HUES64 (cell line): ENCODE measurements around the gene GATA5.

Experiments
- H3K27ac ChIP-seq: 2 replicates; pipeline ENCODE4 v1.7.0; 2013; ENCODE audit warnings: low read depth, low read length, inconsistent platforms
- H3K27me3 ChIP-seq: 2 replicates; pipeline ENCODE4 v1.6.1; 2013; ENCODE audit warnings: mild to moderate bottlenecking, low read length; ENCODE audit not compliant: insufficient read depth
- H3K36me3 ChIP-seq: 2 replicates; pipeline ENCODE4 v1.6.1; 2013; ENCODE audit warnings: mild to moderate bottlenecking, low read length; ENCODE audit not compliant: insufficient read depth
- H3K4me1 ChIP-seq: 2 replicates; pipeline ENCODE4 v1.6.1; 2013; ENCODE audit warnings: mild to moderate bottlenecking, low read length, moderate library complexity; ENCODE audit not compliant: insufficient read depth
- H3K4me3 ChIP-seq: 2 replicates; pipeline ENCODE4 v1.5.1; 2013; ENCODE audit warnings: mild to moderate bottlenecking, low read length, moderate library complexity
- H3K9ac ChIP-seq: 2 replicates; pipeline ENCODE4 v1.6.1; 2013; ENCODE audit warnings: mild to moderate bottlenecking, low read depth, low read length
- H3K9me3 ChIP-seq: 2 replicates; pipeline ENCODE4 v1.6.1; 2013; ENCODE audit warnings: low read depth, low read length; ENCODE audit not compliant: insufficient read depth
- WGBS: fragments of 150-250, 120-280 bp; methylation state at CpG from one replicate; pipeline ENCODE4 v1.1.7; 2013; ENCODE audit warnings: missing lambda C conversion rate; 5-methylcytosine and 5-hydroxymethylcytosine counted together

Gene GATA5

DNA sequence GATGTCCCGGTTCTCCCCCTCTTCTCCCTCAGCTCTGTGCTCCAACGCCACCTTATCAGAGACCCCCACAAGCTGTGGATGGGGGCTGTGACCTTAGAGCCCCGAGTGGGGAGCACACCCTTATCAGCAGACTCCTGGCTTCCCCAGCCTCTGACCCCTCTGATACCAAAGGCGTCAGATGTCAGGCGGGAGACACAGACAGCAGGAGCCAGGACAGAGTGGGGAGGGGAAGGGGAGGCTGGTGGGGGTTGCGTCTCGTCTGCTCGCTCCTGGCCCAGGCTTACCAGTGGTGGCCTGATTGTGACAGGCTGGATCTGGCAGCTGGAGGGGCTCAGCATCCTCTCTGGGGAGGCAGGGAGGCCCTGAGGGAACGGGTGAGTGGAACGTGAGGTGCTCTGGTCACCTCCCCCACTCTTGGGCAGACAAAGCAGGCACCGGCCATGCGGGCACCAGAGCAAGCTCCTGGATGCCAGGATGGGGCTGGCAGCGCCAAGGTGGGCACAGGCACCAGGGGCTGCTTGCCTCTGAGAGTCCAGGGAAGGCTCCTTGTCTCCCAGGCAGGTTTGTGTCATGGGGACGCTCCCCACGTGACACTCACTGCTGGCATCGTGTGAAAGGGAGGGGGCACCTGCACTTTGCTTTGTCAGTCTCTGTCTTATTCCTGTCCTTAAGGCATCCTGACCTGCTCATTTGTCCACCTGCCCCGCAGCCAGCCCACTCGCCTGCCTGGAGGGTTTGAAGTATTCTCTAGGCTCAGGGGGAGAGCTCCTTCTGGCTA is 27.8 kb upstream of the GATA5 start:
- H3K4me3 ChIP-seq, result no peak overlapping the region
- H3K9me3 ChIP-seq, result no peaks in the 10 kb centered on the region
- H3K9ac ChIP-seq, result no peak overlapping the region
- no peaks in the 10 kb centered on the region for H3K36me3 ChIP-seq
- no peaks in the 10 kb centered on the region for H3K4me1 ChIP-seq
- 74% methylated on average over 18 of the region's 18 CpGs for WGBS
- H3K27me3 ChIP-seq, result no peaks in the 10 kb centered on the region
- no peak overlapping the region for H3K27ac ChIP-seq

DNA sequence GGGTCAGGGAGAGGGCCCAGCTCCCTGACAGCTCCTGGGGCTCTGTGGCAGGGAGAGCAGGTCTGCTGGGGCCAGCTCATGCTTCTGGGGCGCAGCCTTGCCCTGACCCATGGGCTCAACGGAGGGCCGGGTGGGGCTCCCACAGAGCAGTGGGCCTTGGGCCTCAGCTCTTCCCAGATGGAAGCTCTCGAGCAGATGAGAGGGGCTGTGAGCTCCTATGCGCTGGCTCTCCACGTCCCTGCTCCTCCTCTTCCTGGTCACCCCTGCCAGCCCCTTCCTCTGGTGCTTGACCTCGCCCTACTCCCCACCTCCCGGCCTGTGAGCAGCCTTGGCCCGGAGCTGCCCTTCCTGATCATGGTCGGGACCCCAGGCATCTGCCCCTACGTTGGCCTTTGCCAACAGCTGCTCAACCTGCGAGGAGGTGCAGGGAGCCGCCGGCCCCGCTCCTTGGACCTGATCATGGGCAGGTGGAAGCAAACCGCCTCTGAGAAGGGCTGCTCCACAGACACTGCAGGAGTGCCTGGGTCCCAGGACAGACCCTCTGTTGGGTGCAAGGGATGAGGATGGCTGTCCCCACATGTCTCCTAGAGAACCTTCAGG is 26.8 kb upstream of the GATA5 start:
- H3K4me3 ChIP-seq, result no peak overlapping the region
- H3K4me1 ChIP-seq, result no peaks in the 10 kb centered on the region
- no peak overlapping the region for H3K9ac ChIP-seq
- no peaks in the 10 kb centered on the region for H3K9me3 ChIP-seq
- WGBS, result 91% methylated on average over 16 of the region's 16 CpGs
- H3K36me3 ChIP-seq, result no peaks in the 10 kb centered on the region
- no peaks in the 10 kb centered on the region for H3K27me3 ChIP-seq
- H3K27ac ChIP-seq, result no peak overlapping the region

DNA sequence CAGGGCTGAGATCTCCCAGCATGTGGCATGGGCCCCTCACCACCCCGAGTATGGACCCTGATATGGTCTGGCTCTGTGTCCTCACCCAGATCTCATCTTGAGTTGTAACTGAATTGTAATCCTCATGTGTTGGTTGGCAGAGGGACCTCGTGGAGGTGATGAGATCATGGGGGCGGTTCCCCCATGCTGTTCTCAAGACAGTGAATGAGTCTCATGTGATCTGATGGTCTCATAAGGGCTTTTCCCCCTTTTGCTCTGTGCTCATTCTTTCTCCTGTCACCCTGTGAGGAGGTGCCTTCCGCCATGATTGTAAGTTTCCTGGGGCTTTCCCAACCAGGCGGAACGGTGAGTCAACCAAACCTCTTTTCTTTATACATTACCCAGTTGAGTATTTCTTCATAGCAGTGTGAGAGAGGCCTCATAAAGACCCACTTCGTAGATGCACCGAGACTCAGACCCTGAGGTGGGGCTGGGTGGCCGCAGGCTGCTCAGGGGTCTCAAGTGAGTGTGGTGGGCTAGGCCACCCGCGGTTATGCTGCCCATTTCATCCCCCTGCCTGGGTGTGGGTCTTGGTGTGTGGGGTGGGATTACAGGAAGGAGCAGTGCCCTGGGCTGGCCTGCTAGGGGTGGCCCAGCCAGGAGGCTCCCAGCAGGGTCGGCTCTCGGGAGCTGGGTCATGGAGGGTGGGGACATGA is 26.2 kb upstream of the GATA5 start:
- H3K4me1 ChIP-seq, result no peaks in the 10 kb centered on the region
- H3K9ac ChIP-seq, result no peak overlapping the region
- no peaks in the 10 kb centered on the region for H3K36me3 ChIP-seq
- H3K27ac ChIP-seq, result no peak overlapping the region
- no peak overlapping the region for H3K4me3 ChIP-seq
- H3K9me3 ChIP-seq, result no peaks in the 10 kb centered on the region
- H3K27me3 ChIP-seq, result no peaks in the 10 kb centered on the region
- 93% methylated on average over 12 of the region's 13 CpGs for WGBS

DNA sequence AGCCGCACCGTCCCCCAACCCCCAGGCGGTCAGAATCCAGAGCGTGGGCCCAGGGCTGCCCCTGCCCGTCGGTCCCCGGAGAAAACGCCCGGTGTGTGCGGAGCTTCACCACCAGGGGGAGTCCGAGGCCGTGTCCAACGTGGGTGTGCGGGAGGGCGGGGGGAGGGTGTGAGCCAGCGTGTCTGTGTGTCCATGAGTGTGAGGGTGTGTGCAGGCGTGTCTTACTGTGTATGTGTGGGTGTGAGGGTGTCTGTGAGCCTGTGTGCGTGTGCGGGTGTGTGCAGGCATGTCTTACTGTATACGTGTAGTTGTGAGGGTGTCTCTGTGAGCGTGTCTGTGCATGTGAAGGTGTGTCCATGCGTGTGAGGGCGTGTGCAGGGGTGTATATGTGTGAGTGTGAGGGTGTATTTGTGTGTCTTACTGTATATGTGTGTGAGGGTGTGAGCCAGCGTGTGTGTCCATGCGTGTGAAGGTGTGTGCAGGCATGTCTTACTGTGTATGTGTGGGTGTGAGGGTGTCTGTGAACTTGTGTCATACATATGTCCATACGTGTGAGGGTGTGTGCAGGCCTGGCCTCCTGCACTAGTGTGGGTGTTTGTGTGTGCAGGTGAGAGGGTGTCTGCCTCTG is 24.6 kb upstream of the GATA5 start:
- H3K9ac ChIP-seq, result no peak overlapping the region
- peaks cover 3% of the 10 kb centered on the region; the same call in 1 of the 2 replicates for H3K27me3 ChIP-seq
- H3K4me1 ChIP-seq, result no peaks in the 10 kb centered on the region
- WGBS, result 36% methylated on average over 26 of the region's 26 CpGs
- H3K4me3 ChIP-seq, result no peak overlapping the region
- no peaks in the 10 kb centered on the region for H3K9me3 ChIP-seq
- H3K27ac ChIP-seq, result no peak overlapping the region
- no peaks in the 10 kb centered on the region for H3K36me3 ChIP-seq

DNA sequence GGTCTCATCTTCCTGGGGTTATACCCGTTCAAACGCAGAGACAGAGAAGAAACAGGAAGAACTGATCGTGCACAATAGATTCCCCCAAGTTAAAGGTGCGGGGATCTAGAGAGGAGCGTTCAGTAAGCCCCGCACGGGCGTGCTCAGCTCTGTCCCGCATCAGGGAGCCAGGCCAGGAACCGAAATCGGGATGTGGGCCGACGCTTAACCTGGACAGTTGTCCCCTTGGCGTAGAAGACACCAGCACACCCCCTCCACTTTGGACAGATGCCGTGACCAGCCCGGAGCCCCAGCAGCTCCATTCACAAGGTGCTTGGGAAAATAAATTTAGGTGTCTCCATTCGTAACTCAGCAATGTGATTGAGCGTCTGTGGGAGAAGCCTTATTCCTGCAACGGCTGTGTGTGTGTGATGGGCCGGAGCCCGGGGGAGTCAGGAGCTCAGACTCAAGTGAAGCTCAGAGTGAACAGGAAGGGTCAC is 24.0 kb upstream of the GATA5 start:
- Histone ChIP-seq H3K27me3 (peaks cover 3% of the 10 kb centered on the region; the same call in 1 of the 2 replicates), H3K9ac (no peak overlapping the region), H3K4me1 (no peaks in the 10 kb centered on the region), H3K36me3 (no peaks in the 10 kb centered on the region), H3K27ac (no peak overlapping the region), H3K9me3 (no peaks in the 10 kb centered on the region), H3K4me3 (no peak overlapping the region)
- 76% methylated on average over 21 of the region's 21 CpGs for WGBS

DNA sequence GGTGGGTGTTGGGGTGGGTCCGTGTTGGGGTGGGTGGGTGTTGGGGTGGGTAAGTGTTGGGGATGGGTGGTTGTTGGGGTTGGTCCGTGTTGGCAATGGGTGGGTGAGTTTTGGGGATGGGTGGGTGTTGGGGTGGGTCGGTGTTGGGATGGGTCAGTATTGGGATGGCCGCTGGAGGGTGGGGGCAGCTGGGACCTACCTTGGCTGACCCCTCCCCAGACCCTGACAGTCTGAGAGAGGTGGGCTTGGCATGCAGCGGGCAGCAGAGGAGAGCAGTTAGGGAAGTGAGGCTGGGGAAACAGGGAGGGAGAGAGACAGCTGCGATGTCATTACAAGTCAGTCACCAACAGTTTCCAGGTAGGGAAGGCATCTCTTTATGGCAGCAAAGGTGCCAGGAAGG is 23.1 kb upstream of the GATA5 start:
- no peak overlapping the region for H3K9ac ChIP-seq
- H3K27ac ChIP-seq, result no peak overlapping the region
- no peak overlapping the region for H3K4me3 ChIP-seq
- no peaks in the 10 kb centered on the region for H3K36me3 ChIP-seq
- peaks cover 3% of the 10 kb centered on the region; the same call in 1 of the 2 replicates for H3K27me3 ChIP-seq
- 94% methylated on average over 6 of the region's 6 CpGs for WGBS
- no peaks in the 10 kb centered on the region for H3K9me3 ChIP-seq
- H3K4me1 ChIP-seq, result no peaks in the 10 kb centered on the region

DNA sequence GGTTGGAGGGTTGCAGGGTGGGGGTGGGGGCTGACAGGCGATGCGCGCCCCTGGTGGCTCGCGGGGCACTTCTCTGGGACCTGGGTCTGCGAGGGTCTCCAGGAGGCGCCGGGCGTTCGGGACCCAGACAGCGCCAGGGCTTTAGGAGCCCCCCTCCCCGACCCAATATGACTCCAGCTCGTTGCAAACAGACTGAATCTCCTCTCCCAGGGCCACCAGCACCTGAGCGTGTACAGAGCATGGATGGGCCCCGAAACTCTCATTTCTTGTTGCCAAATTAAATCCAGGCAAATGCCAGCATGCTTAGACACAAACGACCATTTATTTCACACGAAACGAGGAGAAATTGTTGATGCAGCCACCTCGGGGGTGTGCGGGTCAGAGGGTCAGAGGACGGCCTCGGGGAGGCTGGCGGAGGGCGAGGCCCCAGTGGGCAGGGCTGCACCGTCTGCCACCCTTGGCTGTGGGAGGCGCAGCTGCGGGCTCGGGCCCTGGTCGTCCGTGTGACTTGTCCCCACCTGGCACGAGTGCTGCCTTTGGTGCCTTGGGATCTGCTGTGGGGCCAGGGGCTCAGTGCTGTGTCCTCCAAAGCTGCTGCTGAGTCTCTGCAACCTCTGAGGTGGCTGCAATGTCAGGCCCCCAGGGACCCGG is 20.9 kb upstream of the GATA5 start:
- peaks cover 3% of the 10 kb centered on the region; the same call in 1 of the 2 replicates for H3K27me3 ChIP-seq
- H3K9me3 ChIP-seq, result no peaks in the 10 kb centered on the region
- WGBS, result 44% methylated on average over 32 of the region's 32 CpGs
- no peak overlapping the region for H3K4me3 ChIP-seq
- H3K4me1 ChIP-seq, result no peaks in the 10 kb centered on the region
- no peak overlapping the region for H3K27ac ChIP-seq
- H3K36me3 ChIP-seq, result no peaks in the 10 kb centered on the region
- no peak overlapping the region for H3K9ac ChIP-seq

DNA sequence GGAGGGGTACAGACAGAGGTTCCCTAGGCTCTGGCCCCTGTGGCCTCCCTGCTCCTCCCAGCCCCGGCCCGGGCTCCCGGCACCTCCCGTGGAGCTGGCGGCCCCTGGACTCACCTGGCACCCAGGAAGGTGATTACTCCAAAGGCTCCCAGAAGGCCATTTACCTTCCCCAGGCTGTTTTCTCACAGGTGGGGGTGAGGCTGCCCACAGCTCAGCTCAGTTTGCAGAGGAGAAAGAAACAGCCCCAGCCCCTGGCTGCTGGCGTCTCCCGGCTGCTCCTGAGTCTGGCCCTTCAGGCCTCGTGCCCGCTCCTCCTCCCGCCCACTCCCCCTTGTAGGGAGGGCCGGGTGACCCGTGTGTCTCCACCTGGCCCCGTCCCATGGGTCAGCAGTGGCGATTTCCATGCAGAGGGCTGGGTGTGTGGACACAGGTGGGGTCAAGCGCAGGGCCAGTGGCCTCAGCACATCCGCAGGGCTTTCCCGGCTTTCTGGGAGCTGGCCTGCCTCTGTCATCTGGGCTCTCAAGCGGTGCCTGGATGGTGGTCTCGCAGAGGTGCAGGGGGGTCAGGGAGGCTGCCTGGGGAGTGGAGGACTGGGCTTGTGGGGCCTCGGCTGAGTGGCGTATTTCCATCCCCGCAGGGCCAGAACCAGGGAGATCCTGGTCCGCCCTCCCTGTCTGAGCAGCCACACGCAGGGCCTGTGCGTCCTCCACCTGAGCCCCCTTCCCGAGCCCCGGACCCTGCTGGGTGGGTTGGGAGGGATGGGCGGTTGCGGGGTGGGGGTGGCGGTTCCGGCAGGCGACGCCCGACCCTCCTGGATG is 20.2 kb upstream of the GATA5 start:
- H3K9ac ChIP-seq, result no peak overlapping the region
- H3K36me3 ChIP-seq, result no peaks in the 10 kb centered on the region
- H3K9me3 ChIP-seq, result no peaks in the 10 kb centered on the region
- no peak overlapping the region for H3K27ac ChIP-seq
- no peaks in the 10 kb centered on the region for H3K4me1 ChIP-seq
- H3K4me3 ChIP-seq, result no peak overlapping the region
- peaks cover 3% of the 10 kb centered on the region; the same call in 1 of the 2 replicates for H3K27me3 ChIP-seq
- WGBS, result 49% methylated on average over 34 of the region's 34 CpGs

DNA sequence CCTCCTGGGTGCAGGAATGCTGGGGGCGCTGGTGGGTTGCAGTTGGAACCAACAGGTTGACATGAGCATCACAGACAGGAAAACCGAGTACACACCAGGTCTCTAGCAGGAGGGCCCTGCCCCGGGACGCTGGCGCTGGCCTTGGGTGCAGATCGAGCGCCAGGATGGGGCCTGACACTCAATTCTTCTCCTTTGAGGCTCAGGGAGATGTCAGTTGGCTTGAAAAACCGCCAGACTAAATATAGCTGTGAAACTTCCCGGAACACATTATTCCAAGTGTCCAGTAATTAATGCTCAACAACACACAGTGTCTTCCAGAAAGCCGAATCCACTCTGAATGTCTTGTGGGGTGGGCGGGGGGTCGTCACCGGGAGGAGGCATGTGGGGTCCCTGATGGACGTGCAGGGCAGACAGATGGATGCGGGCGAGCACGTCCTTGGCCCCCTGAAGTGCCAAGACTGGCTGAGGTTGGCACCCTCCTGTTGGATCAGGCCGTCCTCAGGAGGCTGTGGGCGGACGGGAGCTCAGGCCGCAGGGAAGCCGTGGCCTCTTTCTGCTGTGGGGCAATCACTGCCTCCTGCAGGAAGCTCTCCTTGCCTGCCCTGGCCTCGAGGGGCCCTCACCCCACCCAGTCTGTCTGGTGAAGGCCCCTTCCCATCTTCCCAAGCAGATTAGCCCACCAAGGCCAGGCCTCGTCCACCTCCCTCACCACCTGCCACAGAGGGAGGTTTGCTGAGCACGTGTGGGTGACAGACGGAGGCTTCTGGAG is 19.4 kb upstream of the GATA5 start:
- no peak overlapping the region for H3K27ac ChIP-seq

More for the DNA sequence above, 19.4 kb upstream of the GATA5 start:
- no peak overlapping the region for H3K9ac ChIP-seq
- no peaks in the 10 kb centered on the region for H3K4me1 ChIP-seq
- no peak overlapping the region for H3K4me3 ChIP-seq
- H3K36me3 ChIP-seq, result no peaks in the 10 kb centered on the region
- H3K9me3 ChIP-seq, result no peaks in the 10 kb centered on the region
- WGBS, result 89% methylated on average over 24 of the region's 26 CpGs
- peaks cover 3% of the 10 kb centered on the region; the same call in 1 of the 2 replicates for H3K27me3 ChIP-seq
